HG03175 (cell line): ENCODE data around the gene WAC.

Experiments used
- ATAC-seq: cut with Tn5 transposase; IDR thresholded peaks from one replicate; pipeline ENCODE4 v1.9.1; 2021; ENCODE audit warnings: mild to moderate bottlenecking, moderate library complexity; ENCODE audit not compliant: unreplicated experiment

The WAC gene

DNA sequence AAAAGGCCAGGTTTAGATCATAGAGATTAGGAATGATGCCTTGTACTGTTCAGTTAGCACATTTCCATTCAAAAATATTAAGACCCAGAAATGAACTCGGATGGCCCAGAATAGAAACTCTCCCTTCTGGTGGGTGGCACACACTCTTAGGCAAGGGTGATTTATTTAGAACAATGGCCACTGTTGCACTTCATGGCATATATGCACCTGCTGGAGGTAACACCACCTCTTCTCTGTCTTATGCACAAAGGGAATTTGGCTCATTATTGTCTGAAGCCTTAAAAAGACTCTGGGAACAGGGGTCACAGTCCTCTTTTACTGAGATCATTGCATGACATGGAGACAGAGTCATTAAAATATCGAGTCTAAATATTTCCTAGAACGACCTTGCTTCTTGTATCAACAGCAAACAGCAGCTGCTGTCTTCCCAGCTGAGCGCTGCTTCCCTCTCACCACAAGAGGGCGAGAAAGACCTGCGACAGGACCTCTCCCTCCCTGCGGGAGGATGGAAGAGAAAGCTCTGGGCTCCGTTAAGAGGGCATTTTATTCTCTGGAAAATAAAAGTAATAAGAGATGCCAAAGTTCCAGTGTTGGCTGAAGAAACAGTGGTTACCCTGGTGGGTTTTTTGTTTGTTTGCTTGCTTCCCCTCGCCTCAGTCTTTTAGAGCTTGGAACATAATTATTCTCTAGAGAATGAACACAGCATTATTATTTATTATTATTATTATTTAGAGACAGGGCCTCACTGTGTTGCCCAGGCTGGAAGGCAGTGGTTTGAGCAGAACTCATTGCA, 130.9 kb downstream of the WAC start:
- ATAC-seq: peak; percentile 88

DNA sequence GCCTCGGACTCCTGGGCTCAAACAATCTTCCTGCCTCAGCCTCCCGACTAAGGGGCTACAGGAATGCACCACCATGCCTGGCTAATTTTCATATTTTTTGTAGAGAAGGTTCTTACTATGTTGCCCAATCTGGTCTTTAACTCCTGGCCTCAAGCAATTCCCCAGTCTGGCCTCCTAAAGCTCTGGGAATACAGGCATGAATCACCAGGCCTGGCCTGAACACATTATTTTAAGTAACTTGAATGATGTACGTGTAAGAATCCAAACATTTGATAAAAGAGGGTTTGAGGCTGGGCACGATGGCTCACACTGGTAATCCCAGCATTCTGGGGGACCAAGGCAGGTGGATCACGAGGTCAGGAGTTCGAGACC, 131.4 kb downstream of the WAC start:
- no peak for ATAC-seq

DNA sequence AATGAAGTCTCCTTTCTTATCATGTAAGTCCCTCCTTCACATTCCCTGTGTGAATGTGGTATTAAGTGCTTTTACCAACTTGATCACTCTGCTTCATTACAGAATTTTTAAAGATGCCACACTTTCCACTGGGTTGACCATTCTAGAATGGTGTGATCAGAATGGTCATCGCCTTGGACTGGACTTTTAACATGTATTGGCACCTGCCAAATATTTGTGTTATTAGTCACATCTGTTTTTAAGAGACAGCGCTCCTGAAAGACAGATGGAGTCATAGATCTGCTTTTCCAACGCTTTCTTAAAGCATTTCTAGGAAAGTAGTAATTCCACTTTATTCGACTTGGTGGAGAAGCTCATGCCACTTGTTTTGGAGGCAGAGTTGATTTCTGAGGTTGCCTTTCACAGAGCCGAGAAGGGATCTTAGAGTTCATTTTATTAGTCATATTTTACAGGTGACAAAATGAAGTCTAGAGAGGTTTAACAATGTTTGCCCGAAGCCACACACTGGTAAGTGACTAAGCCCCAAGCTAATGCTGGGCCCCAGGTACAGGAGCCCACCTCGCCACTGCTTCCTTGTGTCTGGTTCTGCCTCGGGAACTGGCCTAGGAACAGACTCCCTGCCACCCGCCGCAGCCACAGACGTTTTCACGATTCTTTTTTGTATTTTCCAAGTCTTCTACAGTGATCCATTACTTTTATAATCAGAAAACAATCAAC, 134.0 kb downstream of the WAC start:
- no peak for ATAC-seq

DNA sequence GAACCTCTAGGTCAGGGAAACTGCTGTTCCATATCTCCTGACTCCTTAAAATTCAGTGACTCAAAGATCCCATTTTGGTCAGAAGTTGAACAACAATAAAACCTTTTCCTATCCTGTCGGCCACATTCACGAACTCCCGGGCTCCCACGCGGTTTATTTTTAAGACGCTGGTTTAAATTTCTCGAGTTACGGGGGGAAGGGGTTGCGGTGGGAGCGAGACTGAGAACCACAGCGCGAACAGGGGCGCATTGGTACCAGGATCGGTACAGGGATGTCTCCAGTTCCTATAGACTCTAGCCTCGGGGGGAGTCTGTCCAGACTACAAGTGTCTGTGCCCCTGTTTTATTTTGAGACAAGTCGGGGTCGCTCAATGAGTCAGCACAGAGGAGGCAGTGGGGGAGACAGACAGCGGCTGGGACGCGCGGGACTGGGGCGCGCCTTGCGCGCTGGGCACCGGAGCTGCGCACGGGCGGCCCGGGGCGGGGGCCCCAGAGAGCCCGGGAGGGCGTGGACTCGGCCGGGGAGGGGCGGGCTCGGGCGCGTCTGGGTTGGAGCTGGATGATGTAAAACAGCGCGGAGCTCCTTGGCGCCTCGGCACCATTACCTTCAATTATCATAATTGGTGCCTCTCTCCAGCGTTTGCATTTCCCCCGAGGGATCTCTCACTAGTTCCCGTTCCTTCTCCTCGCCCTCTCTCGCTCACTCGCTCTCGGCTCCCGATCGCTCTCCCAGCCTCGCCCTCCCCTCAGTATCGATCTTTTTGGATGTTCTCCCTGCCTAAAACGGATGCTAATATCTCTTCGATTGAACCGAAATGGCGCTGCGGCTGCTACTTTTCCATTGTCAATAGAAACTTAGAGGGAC, 135.7 kb downstream of the WAC start:
- no peak for ATAC-seq

DNA sequence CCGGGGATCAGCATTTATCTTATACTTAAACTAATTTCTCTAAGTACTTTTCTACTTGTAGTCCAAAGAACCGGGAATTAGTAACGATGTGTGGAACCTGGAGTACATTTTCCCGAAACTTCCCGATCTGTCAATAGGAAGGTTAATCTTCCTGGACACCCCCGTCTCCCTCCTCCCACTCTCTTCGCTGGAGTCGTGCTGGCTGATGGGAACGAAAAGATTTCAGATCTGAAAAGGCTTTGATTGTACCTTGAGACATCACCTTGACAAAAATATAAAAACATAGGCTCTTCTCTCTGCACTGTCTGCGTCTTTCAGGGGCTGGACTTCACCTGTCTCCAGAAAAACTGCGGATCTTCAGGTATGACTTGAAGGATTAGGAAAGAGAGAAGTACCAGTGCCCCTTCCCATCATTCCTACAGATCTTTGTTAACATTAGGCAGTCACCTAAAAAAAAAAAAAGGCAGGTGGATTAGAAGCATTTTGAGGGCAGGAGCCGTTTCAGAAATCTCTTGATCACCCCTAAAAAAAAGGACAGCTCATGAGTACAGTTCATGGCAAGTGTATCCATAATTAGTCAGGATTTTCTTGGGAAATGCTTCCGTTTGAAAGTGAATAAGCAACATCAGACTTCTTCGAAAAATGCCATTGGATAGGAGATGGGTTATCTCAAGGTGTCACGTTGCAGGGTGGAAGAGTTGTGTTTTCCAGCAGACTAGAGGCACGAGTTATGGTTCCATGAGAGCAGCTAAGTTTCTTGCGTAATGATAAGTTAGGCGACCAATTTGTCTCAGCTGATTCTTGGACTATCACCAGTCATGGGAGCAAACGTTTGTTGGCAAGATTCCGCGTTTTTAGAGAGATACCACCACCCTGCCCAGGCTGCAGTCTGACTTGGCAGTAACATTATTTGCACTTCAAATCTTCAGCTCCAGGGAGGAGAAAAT, 136.6 kb downstream of the WAC start:
- no peak for ATAC-seq
